Measurements from ENCODE around the gene ZNF280D.
"Not testable (repeated sequence)": the region's sequence is repeated elsewhere in the genome, so short reads cannot be mapped to it uniquely, and the experiment has no call there.

The ZNF280D gene

GRCh38 chr15:56718560-56718959 lies 14.7 kb downstream of the ZNF280D start:
- no peak overlapping the region for H3K4ac ChIP-seq (ENCODE audit: low read depth in 1 of 2, low read length in 2 of 2)
- no peak overlapping the region for H2BK15ac ChIP-seq (ENCODE audit: low read depth, poor library complexity, severe bottlenecking)
- H4K8ac ChIP-seq (ENCODE audit: low read length), result no peak overlapping the region
- H2BK5ac ChIP-seq (ENCODE audit: low read depth, low read length, poor library complexity, severe bottlenecking), result no peak overlapping the region
- H3K79me1 ChIP-seq (replicated peaks; ENCODE audit: low read length, poor library complexity, severe bottlenecking), result peaks cover 6% of the 10 kb centered on the region
- H3K9ac ChIP-seq (ENCODE audit: low read length), result no peak overlapping the region
- no peak overlapping the region for H4K91ac ChIP-seq (ENCODE audit: low read length)
- no peak overlapping the region for H3K27ac ChIP-seq (ENCODE audit: low read length, poor library complexity, severe bottlenecking)
- no peak overlapping the region for H3K4me2 ChIP-seq (ENCODE audit: low read length, poor library complexity, severe bottlenecking)
- H3K4me1 ChIP-seq (ENCODE audit: control insufficient read depth, insufficient read depth, low read depth, low read length), result no peaks in the 10 kb centered on the region
- no peak for DNase-seq
- H3K27me3 ChIP-seq (ENCODE audit: control insufficient read depth in 1 of 2, insufficient read depth in 1 of 2, low read length in 2 of 2), result no peaks in the 10 kb centered on the region
- no peak overlapping the region for H2BK120ac ChIP-seq (ENCODE audit: low read depth, low read length)
- H3K14ac ChIP-seq (ENCODE audit: low read length in 2 of 2), result no peak overlapping the region
- H3K36me3 ChIP-seq (ENCODE audit: control insufficient read depth in 1 of 2, insufficient read depth in 2 of 2, low read depth in 1 of 2, low read length in 2 of 2), result peaks cover 0 to 7% of the 10 kb centered on the region in 2 experiments
- no peak overlapping the region for H2AK5ac ChIP-seq (ENCODE audit: low read length, severe bottlenecking)
- H3K23ac ChIP-seq (ENCODE audit: low read length in 2 of 2), result no peak overlapping the region
- WGBS, result 99% methylated on average over 1 of the region's 1 CpG
- no peak overlapping the region for H2AFZ ChIP-seq (ENCODE audit: low read depth, low read length)
- no peak overlapping the region for H2BK12ac ChIP-seq (ENCODE audit: low read length in 2 of 2)
- H3K4me3 ChIP-seq (ENCODE audit: insufficient read depth in 1 of 2, low read depth in 1 of 2, low read length in 2 of 2), result no peak overlapping the region
- H3K9me3 ChIP-seq (ENCODE audit: control insufficient read depth, low read length), result no peaks in the 10 kb centered on the region
- no peak overlapping the region for H3K18ac ChIP-seq (ENCODE audit: low read depth in 1 of 2, low read length in 2 of 2)

- H3K18ac ChIP-seq (ENCODE audit: low read depth in 1 of 2, low read length in 2 of 2), result no peak overlapping the region
- H3K23ac ChIP-seq (ENCODE audit: low read length in 2 of 2), result no peak overlapping the region
- H4K91ac ChIP-seq (ENCODE audit: low read length), result no peak overlapping the region
- H3K14ac ChIP-seq (ENCODE audit: low read length in 2 of 2), result no peak overlapping the region
- no peaks in the 10 kb centered on the region for H3K27me3 ChIP-seq (ENCODE audit: control insufficient read depth in 1 of 2, insufficient read depth in 1 of 2, low read length in 2 of 2)
- H2BK15ac ChIP-seq (ENCODE audit: low read depth, poor library complexity, severe bottlenecking), result no peak overlapping the region
- no peak overlapping the region for H3K4me3 ChIP-seq (ENCODE audit: insufficient read depth in 1 of 2, low read depth in 1 of 2, low read length in 2 of 2)
- H2BK120ac ChIP-seq (ENCODE audit: low read depth, low read length), result no peak overlapping the region
- H3K9ac ChIP-seq (ENCODE audit: low read length), result no peak overlapping the region
- peaks cover 0 to 3% of the 10 kb centered on the region in 2 experiments for H3K36me3 ChIP-seq (ENCODE audit: control insufficient read depth in 1 of 2, insufficient read depth in 2 of 2, low read depth in 1 of 2, low read length in 2 of 2)
- no peak overlapping the region for H4K8ac ChIP-seq (ENCODE audit: low read length)
- H2AFZ ChIP-seq (ENCODE audit: low read depth, low read length), result no peak overlapping the region
- no peak overlapping the region for H2BK12ac ChIP-seq (ENCODE audit: low read length in 2 of 2)
- no peaks in the 10 kb centered on the region for H3K4me1 ChIP-seq (ENCODE audit: control insufficient read depth, insufficient read depth, low read depth, low read length)
- H3K27ac ChIP-seq (ENCODE audit: low read length, poor library complexity, severe bottlenecking), result no peak overlapping the region
- no peak overlapping the region for H3K4ac ChIP-seq (ENCODE audit: low read depth in 1 of 2, low read length in 2 of 2)
- H3K79me1 ChIP-seq (replicated peaks; ENCODE audit: low read length, poor library complexity, severe bottlenecking), result peaks cover 8% of the 10 kb centered on the region
- no peak overlapping the region for H2AK5ac ChIP-seq (ENCODE audit: low read length, severe bottlenecking)
- DNase-seq, result no peak
- H3K4me2 ChIP-seq (ENCODE audit: low read length, poor library complexity, severe bottlenecking), result no peak overlapping the region
- no peaks in the 10 kb centered on the region for H3K9me3 ChIP-seq (ENCODE audit: control insufficient read depth, low read length)
- no peak overlapping the region for H2BK5ac ChIP-seq (ENCODE audit: low read depth, low read length, poor library complexity, severe bottlenecking)
Observed at GRCh38 chr15:56716334-56716733, 17.0 kb downstream of the ZNF280D start.

GRCh38 chr15:56715220-56715619 lies 18.1 kb downstream of the ZNF280D start:
- Histone ChIP-seq H3K9me3 (ENCODE audit: control insufficient read depth, low read length) (no peaks in the 10 kb centered on the region), H3K9ac (ENCODE audit: low read length) (no peak overlapping the region), H3K27ac (ENCODE audit: low read length, poor library complexity, severe bottlenecking) (no peak overlapping the region), H3K4me3 (ENCODE audit: insufficient read depth in 1 of 2, low read depth in 1 of 2, low read length in 2 of 2) (no peak overlapping the region), H2AK5ac (ENCODE audit: low read length, severe bottlenecking) (no peak overlapping the region), H3K4ac (ENCODE audit: low read depth in 1 of 2, low read length in 2 of 2) (no peak overlapping the region), H2BK12ac (ENCODE audit: low read length in 2 of 2) (no peak overlapping the region), H4K91ac (ENCODE audit: low read length) (no peak overlapping the region), H2AFZ (ENCODE audit: low read depth, low read length) (no peak overlapping the region), H3K27me3 (ENCODE audit: control insufficient read depth in 1 of 2, insufficient read depth in 1 of 2, low read length in 2 of 2) (no peaks in the 10 kb centered on the region), H2BK120ac (ENCODE audit: low read depth, low read length) (no peak overlapping the region), H2BK5ac (ENCODE audit: low read depth, low read length, poor library complexity, severe bottlenecking) (no peak overlapping the region), H3K4me1 (ENCODE audit: control insufficient read depth, insufficient read depth, low read depth, low read length) (no peaks in the 10 kb centered on the region), H4K8ac (ENCODE audit: low read length) (no peak overlapping the region), H3K23ac (ENCODE audit: low read length in 2 of 2) (no peak overlapping the region), H3K36me3 (ENCODE audit: control insufficient read depth in 1 of 2, insufficient read depth in 2 of 2, low read depth in 1 of 2, low read length in 2 of 2) (no peaks in the 10 kb centered on the region), H3K4me2 (ENCODE audit: low read length, poor library complexity, severe bottlenecking) (no peak overlapping the region), H2BK15ac (ENCODE audit: low read depth, poor library complexity, severe bottlenecking) (no peak overlapping the region), H3K79me1 (replicated peaks; ENCODE audit: low read length, poor library complexity, severe bottlenecking) (peaks cover 8% of the 10 kb centered on the region), H3K18ac (ENCODE audit: low read depth in 1 of 2, low read length in 2 of 2) (no peak overlapping the region), H3K14ac (ENCODE audit: low read length in 2 of 2) (no peak overlapping the region)
- DNase-seq, result peak; percentile 28

- H3K27ac ChIP-seq (ENCODE audit: low read length, poor library complexity, severe bottlenecking); H4K8ac ChIP-seq (ENCODE audit: low read length); H3K27me3 ChIP-seq (ENCODE audit: control insufficient read depth in 1 of 2, insufficient read depth in 1 of 2, low read length in 2 of 2); H3K9me3 ChIP-seq (ENCODE audit: control insufficient read depth, low read length); H3K79me1 ChIP-seq (replicated peaks; ENCODE audit: low read length, poor library complexity, severe bottlenecking); H3K4ac ChIP-seq (ENCODE audit: low read depth in 1 of 2, low read length in 2 of 2); H3K4me2 ChIP-seq (ENCODE audit: low read length, poor library complexity, severe bottlenecking); H3K9ac ChIP-seq (ENCODE audit: low read length); H4K91ac ChIP-seq (ENCODE audit: low read length); H2AFZ ChIP-seq (ENCODE audit: low read depth, low read length); H2BK120ac ChIP-seq (ENCODE audit: low read depth, low read length); H3K14ac ChIP-seq (ENCODE audit: low read length in 2 of 2); H3K4me3 ChIP-seq (ENCODE audit: insufficient read depth in 1 of 2, low read depth in 1 of 2, low read length in 2 of 2); H2AK5ac ChIP-seq (ENCODE audit: low read length, severe bottlenecking); H3K18ac ChIP-seq (ENCODE audit: low read depth in 1 of 2, low read length in 2 of 2); DNase-seq; H2BK15ac ChIP-seq (ENCODE audit: low read depth, poor library complexity, severe bottlenecking); H2BK12ac ChIP-seq (ENCODE audit: low read length in 2 of 2); H3K23ac ChIP-seq (ENCODE audit: low read length in 2 of 2); H2BK5ac ChIP-seq (ENCODE audit: low read depth, low read length, poor library complexity, severe bottlenecking); H3K4me1 ChIP-seq (ENCODE audit: control insufficient read depth, insufficient read depth, low read depth, low read length): not testable (repeated sequence)
- H3K36me3 ChIP-seq (ENCODE audit: control insufficient read depth in 1 of 2, insufficient read depth in 2 of 2, low read depth in 1 of 2, low read length in 2 of 2), result peaks cover 6 to 20% of the 10 kb centered on the region in 2 experiments
- no CpG with 5 or more reads among the region's 5 CpGs for WGBS
Observed at GRCh38 chr15:56709502-56709901, 23.8 kb downstream of the ZNF280D start.

Data from mesenchymal stem cell (in vitro differentiated cells and primary cell).